Left renal cortex interstitium (tissue), 4 donors: ENCODE data around the gene PHF12. TPM values are rescaled to one million over a fixed set of nuclear protein-coding genes. Genes with fewer than 3 reads are reported as not detected.
A peak's percentile ranks its signal among the peaks of the same experiment; 100 is the strongest.

ENCODE experiments used
- DNase-seq, 4 donors: peaks; one replicate each; pipeline ENCODE4 v3.0.0-alpha.2; 2013; ENCODE audit warnings: low read depth in 4 of 4, low spot score in 2 of 4, missing footprints in 1 of 4
- polyA plus RNA-seq, 4 donors: library from polyadenylated mRNA; unstranded; fragments of 120-200 nt; gene quantifications; one replicate each; pipeline ENCODE4 v1.2.1, GENCODE V29; 2013; ENCODE audit not compliant: insufficient read length in 4 of 4

The PHF12 gene
- polyA plus RNA-seq, 4 donors: 41.2 to 66.9 (median 50.8) TPM

DNA sequence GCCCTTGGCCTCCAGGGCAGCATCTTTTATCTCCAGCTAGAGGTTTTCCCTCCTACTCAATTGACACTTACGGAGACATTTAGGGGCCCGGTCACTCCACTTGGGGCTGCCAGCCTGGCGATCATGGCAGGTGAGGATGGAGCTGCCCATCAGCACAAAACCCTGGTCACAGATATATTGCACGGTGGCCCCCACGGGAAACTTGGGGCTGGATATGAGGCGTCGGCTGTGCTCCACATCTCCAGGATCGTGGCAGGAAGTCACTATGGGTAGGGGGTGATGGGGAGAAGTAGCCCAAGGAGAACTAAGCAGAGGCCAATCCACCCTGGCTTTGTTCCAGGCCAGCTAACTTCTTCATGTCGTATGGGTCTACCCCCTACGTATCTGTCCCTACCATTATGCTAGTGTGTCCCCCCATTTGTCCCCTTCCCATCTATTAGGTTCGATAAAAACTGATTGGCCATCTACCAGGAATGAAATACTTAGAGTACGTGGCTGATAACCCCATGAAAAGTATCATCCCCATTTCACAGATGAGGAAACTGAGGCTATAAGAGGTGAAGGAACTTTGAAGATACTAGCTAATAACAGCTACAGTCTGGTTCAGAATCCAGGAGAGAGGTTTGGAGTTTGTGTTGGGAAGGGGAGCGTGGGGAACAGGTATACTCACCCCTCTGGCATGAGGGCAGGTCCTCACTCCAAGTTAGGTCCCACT, 6.1 kb upstream of the PHF12 start:
- no peak for DNase-seq

DNA sequence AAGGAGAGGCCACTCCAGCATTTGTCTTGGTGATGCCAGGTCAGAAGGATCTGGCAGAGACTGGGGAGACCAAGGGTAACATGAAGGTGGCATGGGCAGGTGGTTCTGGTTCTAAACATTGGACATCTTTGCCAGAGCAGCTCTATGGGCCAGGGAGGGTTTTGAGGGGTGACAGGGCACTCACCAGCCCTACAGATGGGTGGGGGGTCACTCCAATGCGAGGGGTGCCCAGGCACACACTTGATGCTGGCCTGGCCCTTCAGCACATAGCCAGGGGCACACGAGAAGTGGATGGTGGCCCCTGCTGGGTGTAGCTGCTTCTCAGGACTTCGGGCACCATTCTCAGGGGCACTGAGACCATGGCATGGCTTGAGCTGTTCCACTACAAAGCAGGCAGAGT, 5.5 kb upstream of the PHF12 start:
- DNase-seq: no peak

- no peak for DNase-seq
These were observed 4.8 kb upstream of the PHF12 start for GRCh38 chr17:28956112-28956511.

GRCh38 chr17:28955408-28955807, 4.1 kb upstream of the PHF12 start:
- no peak for DNase-seq

DNA sequence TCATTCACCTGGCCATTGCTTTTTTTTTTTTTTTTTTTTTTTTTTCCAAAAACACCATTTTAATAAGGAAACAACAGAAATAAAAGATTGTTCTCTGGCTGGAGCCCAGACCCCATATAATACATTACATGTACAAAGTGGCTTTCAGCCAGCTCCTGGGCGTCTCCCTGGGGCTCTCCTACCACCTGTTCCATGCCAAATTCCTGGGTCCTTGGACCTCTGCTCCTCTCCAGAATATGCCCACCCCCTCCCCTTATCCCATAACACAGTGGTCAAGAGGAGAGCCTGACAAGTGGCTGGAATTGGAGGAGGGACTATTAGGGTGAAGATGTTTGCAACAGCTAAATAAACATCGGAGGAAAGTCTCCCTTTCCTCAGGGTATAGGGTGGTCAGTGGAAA, 3.6 kb upstream of the PHF12 start:
- no peak for DNase-seq

DNA sequence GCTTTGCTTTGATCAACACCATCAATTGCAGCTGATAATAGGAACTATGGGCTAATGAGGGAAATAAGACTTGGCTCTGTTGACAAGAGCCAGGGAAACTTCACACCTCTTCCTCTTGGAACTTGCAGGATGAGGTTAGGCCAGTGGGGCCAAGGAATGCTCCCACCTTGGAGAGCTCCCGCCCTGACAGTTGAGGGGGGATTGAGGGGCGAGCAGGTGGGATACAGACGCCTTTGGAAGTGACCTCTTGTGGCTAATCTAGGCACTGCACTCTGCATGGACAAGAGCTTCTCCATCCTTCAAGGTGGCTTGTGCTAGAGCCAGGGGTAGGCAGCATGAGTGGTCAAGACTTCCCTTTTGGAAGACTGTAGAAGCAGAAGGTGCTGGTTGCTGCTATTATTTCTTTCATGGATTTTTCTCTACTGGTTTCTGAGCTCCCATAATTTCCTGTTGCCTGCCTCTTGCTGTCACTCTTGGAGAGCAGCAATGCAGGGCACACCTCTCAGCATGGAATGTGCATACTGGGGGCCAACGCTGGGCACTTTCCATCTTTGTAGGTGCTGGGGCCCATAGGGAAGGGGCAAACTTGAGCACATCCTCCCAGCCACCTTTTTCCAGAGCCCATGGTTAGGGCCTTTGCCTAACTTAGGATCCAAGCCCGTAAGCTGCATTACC, 2.3 kb upstream of the PHF12 start:
- DNase-seq: no peak

GRCh38 chr17:28951991-28952975, 965 bp upstream of the PHF12 start:
- peak; percentile 97 to 99 (median 98) for DNase-seq

DNA sequence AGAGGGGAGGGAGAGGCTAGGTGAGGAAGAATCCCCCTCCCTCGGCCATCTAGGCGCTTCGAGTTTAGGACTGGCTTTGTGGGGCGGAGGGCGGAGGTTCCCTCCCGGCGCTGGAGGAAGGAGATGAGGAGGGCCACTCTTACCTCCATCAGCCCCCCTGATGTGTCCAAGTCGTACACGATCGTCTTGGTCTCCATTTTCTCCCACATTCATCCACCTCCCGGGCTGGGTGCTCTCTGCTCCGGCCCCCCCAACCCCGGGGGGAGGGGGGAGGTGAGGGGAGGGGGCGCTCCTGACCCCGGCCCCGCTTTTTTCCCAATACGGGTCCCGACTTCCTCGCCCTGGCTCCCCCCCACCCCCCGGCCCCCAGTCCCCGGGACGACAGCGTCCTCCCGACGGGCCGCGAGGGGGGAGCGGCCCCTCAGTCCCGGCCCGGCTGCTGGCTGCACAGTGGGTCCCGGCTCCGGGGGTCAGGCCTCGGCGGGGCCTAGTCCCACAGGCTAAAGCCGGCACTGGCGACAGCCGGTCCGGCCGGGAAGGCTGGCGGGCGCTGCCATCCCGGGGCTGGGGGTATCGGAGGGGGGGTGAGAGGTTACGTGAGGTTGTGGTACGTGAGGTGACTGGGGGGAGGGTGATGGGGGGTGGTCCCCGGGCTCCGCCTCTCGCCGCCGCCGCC, 428 bp downstream of the PHF12 start:
- DNase-seq: no peak

GRCh38 chr17:28950017-28950751, 1.1 kb downstream of the PHF12 start:
- DNase-seq: no peak

DNA sequence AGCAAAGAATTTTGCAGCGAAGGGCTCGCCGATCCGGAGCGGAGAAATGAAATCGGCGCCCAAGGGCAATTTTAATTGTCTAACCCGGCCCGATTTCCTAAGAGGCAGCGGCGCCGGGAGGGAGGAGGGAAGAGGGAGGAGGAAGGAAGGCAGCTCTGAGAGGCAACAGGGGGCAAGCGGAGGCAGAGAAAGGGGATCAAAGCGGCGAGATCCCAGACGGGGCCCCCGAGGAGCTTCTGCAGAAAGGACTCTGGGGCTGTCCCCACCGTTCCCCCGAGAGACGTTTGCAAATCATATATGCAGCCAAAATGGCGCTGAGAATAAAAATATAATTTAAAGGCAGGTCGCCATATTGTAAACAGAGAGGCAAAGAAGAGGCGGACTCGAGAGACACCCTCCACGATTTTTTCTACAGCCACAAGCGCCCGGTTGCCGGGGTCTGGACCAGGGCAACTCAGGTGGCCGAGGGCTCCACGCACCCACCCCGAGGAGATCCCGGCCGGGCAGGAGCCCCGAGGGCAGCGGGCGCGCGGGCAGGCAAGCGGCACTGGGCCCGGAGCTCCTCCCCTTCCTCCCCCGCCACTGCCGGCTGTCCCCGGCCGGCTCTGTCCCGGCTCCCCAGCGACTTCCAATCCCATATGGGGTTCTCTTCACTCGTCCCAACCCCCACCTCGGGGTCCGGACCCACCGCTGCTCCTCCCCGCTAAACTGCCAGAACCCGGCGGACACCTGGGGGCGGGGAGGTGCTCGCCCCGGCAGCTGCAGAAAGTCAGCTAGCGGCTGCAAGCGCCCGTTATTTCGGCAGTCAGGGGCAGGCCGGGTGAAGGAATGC, 1.9 kb downstream of the PHF12 start:
- peak in 2 of 4 donors; percentile 60 to 71 for DNase-seq

- DNase-seq: peak in 1 of 4 donors; percentile 39
These were observed 2.5 kb downstream of the PHF12 start for GRCh38 chr17:28948873-28949184.

DNA sequence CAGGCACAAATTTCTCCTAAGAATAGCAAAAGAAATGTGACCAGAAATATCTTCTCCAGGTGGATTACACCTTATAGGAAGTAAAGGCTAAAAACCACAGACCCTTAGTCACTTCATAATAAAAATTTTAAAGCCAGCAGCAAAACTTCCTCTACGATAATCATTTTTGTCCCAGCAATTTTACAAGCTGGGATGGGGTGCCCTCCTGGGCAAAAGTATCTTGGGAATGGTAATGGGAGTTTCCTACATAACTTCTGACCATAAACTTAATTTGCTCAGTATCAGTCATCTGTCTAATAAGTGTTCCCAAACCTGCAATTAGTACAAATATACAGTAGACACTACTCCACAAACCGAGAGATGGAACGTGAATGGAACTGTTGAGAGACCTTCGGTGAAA, 3.0 kb downstream of the PHF12 start:
- DNase-seq: no peak

- DNase-seq: no peak
These were observed 3.7 kb downstream of the PHF12 start for GRCh38 chr17:28947639-28948038.

GRCh38 chr17:28946239-28946638, 5.1 kb downstream of the PHF12 start:
- DNase-seq: no peak

- DNase-seq: no peak
These were observed 6.2 kb downstream of the PHF12 start for GRCh38 chr17:28944862-28945741.

DNA sequence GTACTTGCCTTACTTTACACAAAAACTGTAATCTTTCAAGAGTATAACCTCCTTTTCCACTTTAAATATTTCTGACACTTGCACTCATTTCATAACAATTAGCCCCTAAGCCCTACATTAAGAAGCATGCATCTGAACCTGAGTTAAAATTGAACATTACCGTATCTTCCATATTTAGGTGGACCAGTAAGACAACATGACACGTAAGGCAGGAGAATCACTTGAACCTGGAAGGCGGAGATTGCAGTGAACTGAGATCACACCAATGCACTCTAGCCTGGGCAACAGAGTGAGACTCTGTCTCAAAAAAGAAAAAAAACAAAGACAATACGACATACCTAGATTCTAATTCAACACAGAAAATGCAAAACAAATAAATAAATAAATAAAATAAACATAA, 7.0 kb downstream of the PHF12 start:
- no peak for DNase-seq

GRCh38 chr17:28942925-28943324, 8.4 kb downstream of the PHF12 start:
- no peak for DNase-seq

GRCh38 chr17:28941251-28941650, 10.1 kb downstream of the PHF12 start:
- no peak for DNase-seq
